ENCODE results near the gene ARID1B.

- TF ChIP-seq POLR2A (IDR thresholded peaks at IDR 0.05) (no peak), CTCF (IDR thresholded peaks at IDR 0.05) (no peak), POLR2AphosphoS5 (IDR thresholded peaks at IDR 0.05) (peak; percentile 25)
Measured at GRCh38 chr6:156890627-156891314, 113.6 kb downstream of the ARID1B start.

Data from prostate gland (tissue), 2 donors.